CD4-positive, alpha-beta T cell treated with Interleukin-1 beta for 1 hour (primary cell): ENCODE data around the gene KCNQ1.

ENCODE experiments used
- DNase-seq, 2 donors: peaks; one replicate each; pipeline ENCODE4 v3.0.0-alpha.2; 2020 to 2022

KCNQ1 gene

GRCh38 chr11:2674658-2675131, 229.9 kb downstream of the KCNQ1 start:
- no peak for DNase-seq

DNA sequence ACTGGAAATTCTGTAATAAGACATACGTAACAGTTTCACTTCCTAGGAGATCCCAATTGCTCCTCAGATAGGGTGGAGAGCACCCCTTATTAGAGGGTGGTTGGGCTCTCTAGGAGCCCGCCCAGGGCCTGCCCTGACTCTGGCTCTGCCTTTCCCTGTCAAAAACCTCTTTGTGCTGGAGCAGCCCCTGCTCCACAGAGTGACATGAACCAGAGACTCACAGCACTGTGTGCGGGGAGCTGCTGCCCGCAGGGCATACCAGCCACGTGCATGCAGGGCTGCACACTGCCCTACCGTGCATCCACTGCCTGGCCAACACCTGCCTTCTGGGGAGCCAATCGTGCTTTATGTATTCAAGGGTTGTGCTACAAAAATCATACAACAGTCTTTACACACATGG, 230.7 kb downstream of the KCNQ1 start:
- no peak for DNase-seq

DNA sequence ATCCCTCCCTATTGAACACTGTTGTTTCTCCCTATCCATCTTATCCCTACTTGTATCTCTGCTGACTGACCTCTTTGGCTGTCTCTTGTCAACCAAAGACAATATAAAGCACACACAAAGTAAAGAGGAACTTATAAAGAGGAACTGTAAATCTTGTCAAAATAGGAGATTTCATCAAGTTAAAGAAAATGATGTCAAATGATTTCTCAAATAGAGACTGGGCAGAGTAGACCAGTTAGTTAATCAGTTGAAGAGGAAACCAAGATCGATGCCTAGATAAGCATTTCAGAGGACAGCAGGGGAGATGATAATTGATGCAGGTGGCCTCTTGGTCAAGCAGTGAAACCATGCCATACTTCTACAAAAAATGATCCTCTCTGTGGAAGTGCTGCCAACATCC, 232.3 kb downstream of the KCNQ1 start:
- no peak for DNase-seq

GRCh38 chr11:2678396-2678795, 233.6 kb downstream of the KCNQ1 start:
- DNase-seq, result no peak

DNA sequence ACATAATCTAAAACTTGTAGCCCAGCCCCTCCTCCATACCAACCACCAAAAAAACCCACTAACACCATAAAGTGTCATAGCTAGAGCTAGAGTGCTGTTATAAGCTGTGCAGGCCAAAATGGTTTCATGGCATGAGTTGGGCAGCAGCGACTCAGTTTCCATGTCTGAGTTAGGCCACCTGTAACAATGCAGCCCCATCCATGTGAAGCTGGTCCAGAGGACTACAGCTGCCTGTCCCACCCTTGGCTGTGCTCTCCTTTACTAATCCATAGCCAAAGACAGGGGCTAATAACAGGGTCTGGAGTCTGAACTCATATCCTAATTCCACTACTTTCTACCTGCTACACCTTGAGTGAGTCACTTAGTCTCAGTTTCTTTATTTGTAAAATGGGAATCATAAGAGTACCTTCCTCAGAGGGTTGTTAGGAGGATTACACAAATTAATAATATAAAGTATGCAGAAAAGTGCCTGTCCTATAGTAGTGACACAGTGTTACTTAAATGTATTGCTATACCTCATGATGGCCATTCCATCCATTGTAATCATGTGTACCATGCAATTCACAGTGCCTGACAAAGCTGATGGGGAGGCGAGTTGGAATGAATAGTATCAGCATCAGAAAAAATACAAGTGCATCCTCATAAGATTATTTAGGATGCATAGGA, 234.3 kb downstream of the KCNQ1 start:
- DNase-seq, result no peak

- DNase-seq, result no peak
Measured at GRCh38 chr11:2681408-2682145, 236.8 kb downstream of the KCNQ1 start.

DNA sequence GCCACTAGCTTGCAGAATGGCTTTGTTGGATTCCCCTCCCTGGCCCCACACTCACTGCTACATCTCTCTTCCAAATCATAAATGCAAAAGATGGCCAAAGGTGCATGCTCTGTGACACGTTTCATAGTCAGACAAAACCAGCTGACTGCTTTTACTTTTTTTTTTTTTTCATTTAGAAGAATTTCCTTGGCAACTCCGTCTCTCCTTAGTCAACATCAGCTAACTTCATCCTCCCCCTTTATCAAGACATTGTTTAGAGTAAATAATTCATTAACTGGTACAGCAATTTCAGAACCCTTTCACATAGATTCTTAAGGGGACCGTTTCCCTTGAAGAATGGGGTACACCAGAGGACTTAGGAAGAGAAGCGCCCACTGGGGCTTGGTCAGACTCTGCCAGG, 239.0 kb downstream of the KCNQ1 start:
- DNase-seq, result no peak

DNA sequence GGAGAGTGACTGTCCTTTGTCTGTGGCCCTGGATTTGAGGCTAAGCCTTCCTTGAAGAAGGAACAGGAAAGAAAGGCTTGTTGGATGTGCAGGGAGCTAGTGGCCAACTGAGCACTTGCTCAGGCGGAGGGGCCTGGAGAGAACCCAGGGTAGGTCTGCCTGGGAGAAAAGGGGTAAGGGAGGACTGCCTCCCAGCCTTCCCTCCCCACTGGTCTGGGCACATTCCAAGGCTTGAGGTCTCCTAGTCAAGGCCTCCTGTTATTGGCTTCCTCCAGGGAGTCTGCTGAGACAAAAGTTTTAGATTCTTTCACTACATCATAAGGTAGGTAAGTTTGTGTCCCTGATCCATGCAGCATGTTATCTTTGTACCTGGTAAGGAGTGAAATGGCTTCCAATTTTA, 239.8 kb downstream of the KCNQ1 start:
- no peak for DNase-seq

DNA sequence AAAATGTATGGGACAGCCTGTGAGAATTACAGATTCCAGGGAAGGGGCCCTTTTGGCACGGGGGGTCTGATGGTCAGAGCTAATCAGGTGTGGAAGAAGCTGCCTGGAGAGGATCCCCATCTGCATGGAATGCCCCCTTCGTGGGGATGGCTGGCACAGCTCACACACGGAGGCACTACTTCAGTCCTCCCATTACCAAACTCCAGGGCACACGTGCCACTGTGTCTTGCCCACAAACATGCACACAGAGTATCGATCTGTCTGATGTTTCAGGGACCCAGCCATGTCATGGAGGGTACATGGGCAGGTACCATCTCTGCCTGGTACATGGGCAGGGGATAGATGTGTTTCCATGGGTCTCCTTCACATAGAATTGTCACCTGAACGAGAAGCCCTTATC, 240.2 kb downstream of the KCNQ1 start:
- DNase-seq, result no peak

GRCh38 chr11:2685566-2686359, 241.0 kb downstream of the KCNQ1 start:
- no peak for DNase-seq

DNA sequence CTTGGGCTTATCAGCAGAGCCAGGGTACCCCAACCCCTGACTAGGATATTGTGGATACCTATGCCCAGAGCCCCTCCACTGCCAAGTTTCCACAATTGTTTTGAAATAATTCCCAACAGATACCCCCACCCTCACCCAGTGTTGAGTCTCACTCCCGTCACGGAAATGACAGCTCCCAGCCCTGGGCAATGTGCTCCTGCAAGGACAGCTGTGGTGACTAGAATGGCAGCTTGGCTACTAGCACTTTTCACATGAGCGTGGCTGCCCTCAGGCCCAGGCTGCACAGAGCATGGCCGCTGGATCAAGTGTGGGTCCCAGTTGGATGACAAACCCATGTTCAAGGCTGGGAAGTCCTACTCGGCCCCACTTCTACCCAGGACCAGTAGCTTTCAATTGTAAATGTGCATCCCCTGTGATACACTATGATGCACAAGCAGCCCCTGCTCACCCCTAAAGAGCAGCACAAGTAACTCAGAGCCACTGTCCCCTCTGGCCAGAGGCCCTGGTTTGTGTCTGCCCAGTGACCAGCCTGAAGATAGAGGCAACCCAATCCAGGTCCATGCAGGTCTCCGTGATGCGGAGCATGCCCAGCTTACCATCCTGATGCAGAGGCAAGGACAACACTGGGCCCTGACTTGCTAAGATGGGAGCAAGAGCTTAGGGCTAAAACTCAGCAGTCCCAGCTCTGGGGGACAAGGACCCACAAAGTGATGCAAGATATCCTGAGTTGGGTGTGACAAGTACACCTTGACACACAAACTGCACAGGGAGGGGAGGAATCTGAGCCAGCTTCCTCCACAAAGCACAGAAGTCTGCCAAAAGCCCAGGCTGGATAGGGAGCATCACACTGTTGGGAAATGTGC, 241.8 kb downstream of the KCNQ1 start:
- DNase-seq, result no peak

GRCh38 chr11:2687223-2687530, 242.4 kb downstream of the KCNQ1 start:
- DNase-seq, result no peak

- DNase-seq, result no peak
Measured at GRCh38 chr11:2687782-2688191, 243.0 kb downstream of the KCNQ1 start.

- DNase-seq, result no peak
Measured at GRCh38 chr11:2688381-2689231, 243.8 kb downstream of the KCNQ1 start.

DNA sequence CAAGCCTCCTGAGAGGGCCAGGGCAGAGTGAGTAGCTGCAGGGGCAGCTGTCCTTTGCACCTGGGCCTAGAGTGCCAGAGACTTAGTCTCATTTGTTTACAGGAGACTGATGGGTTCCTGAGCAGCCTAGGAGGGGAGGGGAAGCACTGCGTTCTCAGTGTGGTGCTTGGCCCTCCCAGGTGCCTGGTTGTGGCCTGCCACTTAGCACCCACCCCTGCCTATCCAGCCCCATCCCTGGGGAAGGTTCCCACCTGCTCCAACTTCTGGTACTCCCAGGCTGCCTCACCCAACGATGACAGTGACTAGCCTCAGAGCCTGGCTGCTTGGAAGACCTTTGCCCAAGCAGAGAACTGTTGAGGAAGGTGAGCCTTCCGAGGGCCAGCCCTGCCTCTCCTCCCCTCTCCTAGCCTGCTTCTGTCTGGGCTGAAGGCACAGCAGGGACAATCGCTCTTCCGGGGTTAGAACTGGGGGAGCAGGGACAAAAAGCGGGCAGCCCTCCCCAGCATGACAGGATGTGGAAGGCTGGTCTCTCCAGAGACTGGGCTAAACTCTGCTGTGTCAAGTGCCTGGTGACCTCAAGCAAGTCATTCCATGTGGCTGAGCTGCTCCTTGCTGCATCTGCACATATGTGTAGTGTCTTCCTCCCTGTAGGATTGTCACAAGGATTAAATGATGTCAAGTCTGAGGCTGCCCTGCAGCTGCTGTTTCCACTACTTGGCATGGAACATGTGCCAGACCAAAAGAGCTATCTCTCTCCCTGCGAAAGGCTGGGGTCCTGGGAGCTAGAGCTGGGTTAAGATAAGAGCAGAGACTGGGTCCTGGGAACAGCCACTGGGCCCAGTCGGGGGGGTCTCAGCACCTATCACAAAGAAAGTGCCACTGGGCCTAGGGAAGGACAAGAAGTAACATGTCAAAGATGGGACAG, 245.1 kb downstream of the KCNQ1 start:
- no peak for DNase-seq

- no peak for DNase-seq
Measured at GRCh38 chr11:2690596-2691354, 246.0 kb downstream of the KCNQ1 start.

DNA sequence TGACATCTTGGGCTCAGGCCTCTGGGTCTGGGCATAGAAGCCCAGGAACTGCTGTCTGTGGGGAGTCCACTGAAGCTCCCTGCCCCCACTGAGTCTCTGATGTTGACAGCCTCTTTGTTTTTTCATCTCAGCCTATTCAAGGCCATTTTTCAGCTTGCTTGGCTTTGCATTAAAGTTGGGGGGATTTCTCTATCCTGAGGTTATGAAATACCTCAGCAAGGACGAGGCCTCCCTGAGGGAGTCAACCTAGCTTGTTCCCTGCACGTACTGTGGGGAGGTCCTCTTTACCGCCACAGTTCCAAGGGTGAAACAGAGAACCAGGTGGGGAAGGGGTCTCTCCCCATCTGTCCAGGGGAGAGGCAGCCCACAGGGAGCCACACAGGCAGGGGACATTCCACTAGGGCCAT, 246.6 kb downstream of the KCNQ1 start:
- DNase-seq, result no peak

- DNase-seq, result no peak
Measured at GRCh38 chr11:2691991-2692875, 247.4 kb downstream of the KCNQ1 start.
